GM12875 (cell line): Measurements from ENCODE around the gene ENPEP.
"Not testable (repeated sequence)": the region's sequence is repeated elsewhere in the genome, so short reads cannot be mapped to it uniquely, and the experiment has no call there.

Source experiments
- H3K4me3 ChIP-seq: one replicate; pipeline ENCODE4 v1.5.1; 2011; ENCODE audit warnings: low read depth, low read length, control low read depth
- TF ChIP-seq, protein P1 (sequence below): IDR thresholded peaks from 2 replicates; pipeline ENCODE4 v1.5.1; 2011; ENCODE audit warnings: low read depth, mild to moderate bottlenecking, control low read depth, inconsistent platforms, low read length, moderate library complexity, borderline replicate concordance; ENCODE audit not compliant: insufficient read depth

Gene ENPEP

DNA sequence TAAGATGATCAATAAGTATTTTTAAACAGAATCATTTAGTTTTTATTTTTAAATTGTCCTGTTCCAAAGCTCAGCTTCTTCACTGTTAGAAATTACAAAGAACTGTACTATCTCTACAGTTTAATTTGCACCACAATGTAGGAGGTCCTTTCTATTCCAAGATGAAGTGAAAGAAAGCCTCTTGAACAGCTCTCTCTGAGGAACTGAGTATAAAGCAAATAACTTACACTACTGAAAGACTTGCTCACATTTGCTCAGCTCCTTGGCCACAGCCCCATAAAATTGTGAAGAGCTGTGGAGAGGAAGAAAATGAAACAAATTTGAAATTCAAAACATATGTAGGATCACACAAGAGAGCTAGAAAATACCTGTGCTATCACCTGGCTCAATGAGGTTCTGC, 68.6 kb downstream of the ENPEP start:
- H3K4me3 ChIP-seq = no peak overlapping the region
- TF ChIP-seq, protein P1, sequence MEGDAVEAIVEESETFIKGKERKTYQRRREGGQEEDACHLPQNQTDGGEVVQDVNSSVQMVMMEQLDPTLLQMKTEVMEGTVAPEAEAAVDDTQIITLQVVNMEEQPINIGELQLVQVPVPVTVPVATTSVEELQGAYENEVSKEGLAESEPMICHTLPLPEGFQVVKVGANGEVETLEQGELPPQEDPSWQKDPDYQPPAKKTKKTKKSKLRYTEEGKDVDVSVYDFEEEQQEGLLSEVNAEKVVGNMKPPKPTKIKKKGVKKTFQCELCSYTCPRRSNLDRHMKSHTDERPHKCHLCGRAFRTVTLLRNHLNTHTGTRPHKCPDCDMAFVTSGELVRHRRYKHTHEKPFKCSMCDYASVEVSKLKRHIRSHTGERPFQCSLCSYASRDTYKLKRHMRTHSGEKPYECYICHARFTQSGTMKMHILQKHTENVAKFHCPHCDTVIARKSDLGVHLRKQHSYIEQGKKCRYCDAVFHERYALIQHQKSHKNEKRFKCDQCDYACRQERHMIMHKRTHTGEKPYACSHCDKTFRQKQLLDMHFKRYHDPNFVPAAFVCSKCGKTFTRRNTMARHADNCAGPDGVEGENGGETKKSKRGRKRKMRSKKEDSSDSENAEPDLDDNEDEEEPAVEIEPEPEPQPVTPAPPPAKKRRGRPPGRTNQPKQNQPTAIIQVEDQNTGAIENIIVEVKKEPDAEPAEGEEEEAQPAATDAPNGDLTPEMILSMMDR = no peak

DNA sequence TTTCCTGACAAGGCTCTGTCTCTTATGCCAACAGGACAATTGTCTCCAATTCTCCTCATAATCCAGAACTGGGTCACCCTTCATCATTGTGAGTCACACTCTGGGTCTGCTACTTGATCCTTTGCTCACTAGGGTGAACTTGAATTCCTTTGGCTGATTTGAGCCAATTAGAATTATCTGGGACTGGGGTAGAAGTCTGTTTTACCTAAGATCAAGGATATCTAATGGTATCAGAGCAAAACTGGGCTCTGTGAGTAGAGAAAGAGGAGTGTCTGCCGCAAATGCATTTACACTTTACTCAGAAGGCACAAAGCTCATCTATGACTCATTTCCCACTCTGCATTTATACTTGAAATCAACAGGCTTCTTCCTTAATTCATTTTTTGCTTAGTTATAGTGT, 74.3 kb downstream of the ENPEP start:
- H3K4me3 ChIP-seq = no peak overlapping the region
- TF ChIP-seq, protein P1 = no peak

DNA sequence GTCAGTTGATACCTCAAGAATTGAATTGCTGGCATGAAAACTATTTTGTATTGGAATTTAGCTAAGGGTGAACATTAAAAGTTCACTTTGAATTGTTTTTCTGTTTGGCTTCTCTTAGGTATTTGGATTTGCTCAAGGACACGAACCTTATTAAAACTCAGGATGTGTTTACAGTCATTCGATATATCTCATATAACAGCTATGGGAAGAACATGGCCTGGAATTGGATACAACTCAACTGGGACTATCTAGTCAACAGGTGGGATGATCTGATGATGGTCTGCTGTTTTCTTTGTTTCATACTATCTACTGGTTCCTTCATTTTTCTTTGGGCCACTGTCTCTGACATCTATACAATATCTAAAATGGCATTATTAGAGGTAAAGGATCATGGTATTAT, 77.2 kb downstream of the ENPEP start:
- no peak overlapping the region for H3K4me3 ChIP-seq
- TF ChIP-seq, protein P1 = no peak

DNA sequence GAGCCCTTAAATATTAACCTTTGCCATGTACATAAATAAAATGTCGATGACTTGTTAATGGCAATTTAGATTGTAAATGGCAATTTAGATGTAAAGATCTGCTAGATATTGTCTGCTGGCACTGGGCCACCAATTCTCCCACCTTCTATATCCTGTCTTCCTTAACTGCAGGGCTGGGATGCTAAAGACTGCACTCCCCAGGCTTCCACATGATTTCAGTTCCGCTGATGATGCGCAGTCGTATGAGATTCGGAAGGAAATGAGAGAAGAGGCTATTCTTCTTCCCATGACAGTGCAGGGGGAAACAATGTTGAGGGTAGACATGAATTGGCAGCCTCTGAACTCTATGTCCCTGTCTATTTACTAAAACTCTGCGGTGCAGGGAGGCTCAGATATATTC, 91.3 kb downstream of the ENPEP start:
- H3K4me3 ChIP-seq = no peak overlapping the region
- TF ChIP-seq, protein P1 = no peak

DNA sequence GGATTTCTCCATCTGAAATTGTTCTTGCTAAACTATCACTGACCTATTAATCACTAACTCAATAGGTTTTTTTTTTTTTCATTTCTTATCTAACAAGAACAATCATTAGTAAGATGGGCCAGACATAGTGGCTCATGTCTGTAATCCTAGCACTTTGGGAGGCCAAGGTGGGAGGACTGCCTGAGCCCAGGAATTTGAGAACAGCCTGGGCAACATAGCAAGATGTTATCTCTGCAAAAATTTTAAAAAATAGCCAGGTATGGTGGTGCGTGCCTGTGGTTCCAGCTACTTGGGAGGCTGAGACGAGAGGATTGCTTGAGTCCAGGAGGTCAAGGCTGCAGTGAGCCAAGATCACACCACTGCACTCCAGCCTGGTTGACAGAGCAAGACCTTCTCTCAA, 100.7 kb downstream of the ENPEP start:
- H3K4me3 ChIP-seq = not testable (repeated sequence)

DNA sequence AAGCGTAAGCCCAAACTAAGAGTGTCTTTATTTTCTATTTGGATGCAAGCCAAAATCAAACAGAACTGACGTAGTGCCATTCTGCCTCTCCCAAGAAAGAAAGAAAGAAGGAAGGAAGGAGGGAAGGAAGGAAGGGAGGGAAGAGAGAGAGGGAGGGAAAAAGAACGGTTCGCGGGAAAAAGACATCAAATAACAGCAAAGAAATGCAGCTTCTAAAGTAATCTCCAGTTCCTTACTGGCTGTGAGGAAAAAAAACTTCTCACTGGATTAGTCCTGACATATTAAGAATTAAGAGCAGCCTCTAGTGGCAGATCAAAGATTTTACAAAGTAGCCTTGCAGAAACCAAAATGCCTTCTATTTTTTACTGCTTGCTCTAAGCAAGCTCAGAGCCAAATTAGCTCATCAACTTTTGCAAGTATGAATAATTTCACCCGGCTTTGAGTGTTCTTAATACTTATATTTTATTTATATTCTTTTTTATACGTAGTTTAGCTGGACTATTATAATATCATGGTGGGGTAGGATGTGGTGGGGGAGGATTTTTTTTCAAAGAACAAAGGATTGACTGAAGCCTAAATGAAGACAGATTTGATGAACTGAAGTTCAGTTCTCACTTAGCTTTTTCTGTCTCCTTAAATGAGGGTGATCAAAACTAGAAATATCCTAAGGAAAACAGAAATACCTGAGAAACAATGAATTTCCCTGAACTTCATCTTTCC, 110.3 kb downstream of the ENPEP start:
- H3K4me3 ChIP-seq = no peak overlapping the region
- TF ChIP-seq, protein P1 = peak; percentile 28; the same call in 1 of the 2 replicates

DNA sequence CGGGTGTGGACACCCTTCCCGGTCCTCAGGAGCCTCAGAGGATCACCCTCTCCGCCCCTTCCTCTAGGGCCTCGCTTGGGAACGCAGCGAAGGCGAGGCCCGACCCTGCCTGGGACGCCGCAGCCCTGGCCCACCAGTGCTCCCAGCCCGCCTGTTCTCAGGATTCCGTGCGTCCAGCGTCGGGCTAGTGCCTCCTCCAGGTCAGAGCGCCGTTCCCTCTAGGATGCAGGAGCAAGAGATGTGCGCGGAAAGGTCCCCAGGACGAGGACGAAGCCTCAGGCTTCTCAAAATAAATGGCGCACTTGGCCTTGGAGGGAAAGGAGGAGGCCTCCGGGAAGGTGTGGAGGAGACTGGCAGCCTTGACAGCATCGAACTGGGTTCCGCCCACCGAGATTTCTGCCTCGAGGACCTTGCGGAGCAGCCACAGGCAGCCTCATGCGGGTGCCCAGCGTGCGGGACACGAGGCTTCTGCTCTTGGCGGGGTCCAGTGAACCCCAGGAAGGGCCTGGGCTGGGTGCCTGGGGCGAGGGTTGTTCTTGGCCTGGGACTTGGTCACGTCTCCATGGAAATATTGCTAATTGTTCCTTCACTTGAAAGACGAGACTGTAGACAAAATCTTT, 111.8 kb downstream of the ENPEP start:
- no peak overlapping the region for H3K4me3 ChIP-seq
- TF ChIP-seq, protein P1 = no peak
